Raji (cell line): Measurements from ENCODE around the gene INPP4B.

Source experiments
- POLR2A ChIP-seq: IDR thresholded peaks from 2 replicates; pipeline ENCODE4 v1.6.1; 2011; ENCODE audit warnings: low read depth, low read length, control low read depth; ENCODE audit not compliant: insufficient read depth

Gene INPP4B

GRCh38 chr4:142369141-142369540 lies 477.0 kb downstream of the INPP4B start:
- no peak for TF ChIP-seq POLR2A

GRCh38 chr4:142367418-142368180 lies 478.5 kb downstream of the INPP4B start:
- TF ChIP-seq POLR2A: no peak

- no peak for TF ChIP-seq POLR2A
Measured at GRCh38 chr4:142366769-142367181, 479.3 kb downstream of the INPP4B start.

GRCh38 chr4:142365391-142365790 lies 480.7 kb downstream of the INPP4B start:
- no peak for TF ChIP-seq POLR2A

GRCh38 chr4:142363686-142364085 lies 482.4 kb downstream of the INPP4B start:
- no peak for TF ChIP-seq POLR2A

- TF ChIP-seq POLR2A: no peak
Measured at GRCh38 chr4:142361981-142362380, 484.1 kb downstream of the INPP4B start.

GRCh38 chr4:142360657-142361056 lies 485.4 kb downstream of the INPP4B start:
- no peak for TF ChIP-seq POLR2A

- no peak for TF ChIP-seq POLR2A
Measured at GRCh38 chr4:142358656-142359055, 487.4 kb downstream of the INPP4B start.

GRCh38 chr4:142356801-142357200 lies 489.3 kb downstream of the INPP4B start:
- no peak for TF ChIP-seq POLR2A

GRCh38 chr4:142356118-142356759 lies 489.9 kb downstream of the INPP4B start:
- TF ChIP-seq POLR2A: no peak

GRCh38 chr4:142355421-142355930 lies 490.6 kb downstream of the INPP4B start:
- TF ChIP-seq POLR2A: no peak

GRCh38 chr4:142354794-142355420 lies 491.2 kb downstream of the INPP4B start:
- TF ChIP-seq POLR2A: no peak

GRCh38 chr4:142354041-142354440 lies 492.1 kb downstream of the INPP4B start:
- TF ChIP-seq POLR2A: no peak

GRCh38 chr4:142353149-142353738 lies 492.9 kb downstream of the INPP4B start:
- TF ChIP-seq POLR2A: no peak

GRCh38 chr4:142352712-142353111 lies 493.4 kb downstream of the INPP4B start:
- no peak for TF ChIP-seq POLR2A
